ENCODE data around the gene TTC9B. TPM values are rescaled to one million over a fixed set of nuclear protein-coding genes. Genes with fewer than 3 reads are reported as not detected.

The TTC9B gene
- total RNA-seq, 1 donor from 2014 or later = not detected

GRCh38 chr19:40265055-40265762 is 47.0 kb upstream of the TTC9B start:
- DNase-seq = no peak
- ATAC-seq = no peak
- Histone ChIP-seq H3K4me1 (peaks cover under 1% of the 10 kb centered on the region), H3K36me3 (peaks cover 27% of the 10 kb centered on the region), H3K27ac (no peak overlapping the region), H3K9me3 (no peaks in the 10 kb centered on the region), H3K4me3 (no peak overlapping the region), H3K27me3 (no peaks in the 10 kb centered on the region)
- intact Hi-C loops (cut with DNase I) = no loop called here
- no peak for TF ChIP-seq CTCF (IDR thresholded peaks at IDR 0.05)

GRCh38 chr19:40264314-40265054 is 46.3 kb upstream of the TTC9B start:
- no peaks in the 10 kb centered on the region for H3K27me3 ChIP-seq
- H3K27ac ChIP-seq = no peak overlapping the region
- H3K36me3 ChIP-seq = peaks cover 27% of the 10 kb centered on the region
- TF ChIP-seq CTCF (IDR thresholded peaks at IDR 0.05) = no peak
- H3K9me3 ChIP-seq = no peaks in the 10 kb centered on the region
- no peak overlapping the region for H3K4me3 ChIP-seq
- no peak for ATAC-seq
- no peak for DNase-seq
- intact Hi-C loops (cut with DNase I) = no loop called here
- H3K4me1 ChIP-seq = peaks cover 3% of the 10 kb centered on the region

GRCh38 chr19:40263440-40264313 is 45.5 kb upstream of the TTC9B start:
- DNase-seq (no peak), ATAC-seq (no peak)
- H3K27ac ChIP-seq = no peak overlapping the region
- intact Hi-C loops (cut with DNase I) = no loop called here
- H3K4me1 ChIP-seq = peaks cover 3% of the 10 kb centered on the region
- no peak overlapping the region for H3K4me3 ChIP-seq
- no peak for TF ChIP-seq CTCF (IDR thresholded peaks at IDR 0.05)
- peaks cover 27% of the 10 kb centered on the region for H3K36me3 ChIP-seq
- no peaks in the 10 kb centered on the region for H3K9me3 ChIP-seq
- no peaks in the 10 kb centered on the region for H3K27me3 ChIP-seq

GRCh38 chr19:40262422-40262821 is 44.2 kb upstream of the TTC9B start:
- Histone ChIP-seq H3K4me3 (no peak overlapping the region), H3K27me3 (no peaks in the 10 kb centered on the region), H3K36me3 (peaks cover 27% of the 10 kb centered on the region), H3K9me3 (no peaks in the 10 kb centered on the region), H3K4me1 (peaks cover 3% of the 10 kb centered on the region), H3K27ac (no peak overlapping the region)
- ATAC-seq (no peak), DNase-seq (no peak)
- TF ChIP-seq CTCF (IDR thresholded peaks at IDR 0.05) = no peak
- intact Hi-C loops (cut with DNase I) = no loop called here

- H3K36me3 ChIP-seq = peaks cover 30% of the 10 kb centered on the region
- intact Hi-C loops (cut with DNase I) = no loop called here
- TF ChIP-seq CTCF (IDR thresholded peaks at IDR 0.05) = no peak
- DNase-seq (no peak), ATAC-seq (no peak)
- peaks cover 3% of the 10 kb centered on the region for H3K4me1 ChIP-seq
- H3K27me3 ChIP-seq = no peaks in the 10 kb centered on the region
- no peak overlapping the region for H3K4me3 ChIP-seq
- H3K27ac ChIP-seq = no peak overlapping the region
- no peaks in the 10 kb centered on the region for H3K9me3 ChIP-seq
Measured at GRCh38 chr19:40261631-40262030, 43.4 kb upstream of the TTC9B start.

Measured in upper lobe of right lung (tissue), 1 donor.